C4-2B (cell line): Measurements from ENCODE around the gene GRM7.

Source experiments
- CTCF ChIP-seq: fragments of 450-650 bp; conservative IDR thresholded peaks from 2 replicates; pipeline ENCODE4 v1.5.1; 2017; ENCODE audit warnings: mild to moderate bottlenecking
- ZFX ChIP-seq: fragments of 450-650 bp; IDR thresholded peaks from 2 replicates; pipeline ENCODE4 v1.6.1; 2017

DNA sequence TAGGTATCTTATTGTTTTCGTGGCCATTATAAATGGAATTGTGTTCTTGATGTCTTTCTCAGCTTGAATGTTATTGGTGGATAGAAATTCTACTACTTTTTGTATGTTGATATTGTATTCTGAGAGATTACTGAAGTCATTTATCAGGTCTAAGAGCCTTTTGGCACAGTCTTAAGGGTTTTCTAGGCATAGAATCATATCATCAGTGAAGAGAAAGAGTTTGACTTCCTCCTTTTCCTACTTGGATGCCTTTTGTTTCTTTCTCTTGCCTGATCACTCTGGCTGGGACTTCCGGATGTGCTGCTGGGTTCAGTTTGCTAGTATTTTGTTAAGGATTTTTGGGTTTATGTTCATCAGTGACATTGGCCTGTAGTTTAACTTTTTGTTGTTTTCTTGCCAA lies 527.1 kb downstream of the GRM7 start:
- TF ChIP-seq CTCF (no peak), ZFX (no peak)
